Pancreas (tissue), 10 donors: ENCODE data around the gene DNMT3A. TPM values are rescaled to one million over a fixed set of nuclear protein-coding genes. Genes with fewer than 3 reads are reported as not detected.

Experiments used
- ATAC-seq, 4 donors: fragments of 200-7000 bp; cut with Tn5 transposase; one replicate each; pipeline versions ENCODE4 v1.8.0 to v1.9.1; 2020; ENCODE audit warnings: mild to moderate bottlenecking in 4 of 4, moderate library complexity in 4 of 4
- DNase-seq, 6 donors: peaks; one replicate each; pipeline ENCODE4 v3.0.0-alpha.2; 2020
- FAIRE-seq: peaks from 2 replicates; lab custom pipeline; 2012; peaks lifted over from hg19 to GRCh38; lab: Jason Lieb, UNC
- H3K27ac ChIP-seq, 4 donors: fragments of 200-600 bp; sonication (generic); 1 replicate in 3 of 4; 2 replicates in 1 of 4; pipeline versions ENCODE4 v1.5.0 to v1.8.0; 2020
- H3K27me3 ChIP-seq, 4 donors: fragments of 200-600 bp; one replicate each; pipeline ENCODE4 v1.8.0; 2021
- H3K36me3 ChIP-seq, 3 donors: fragments of 200-600 bp; sonication (generic) in 1 of 3; one replicate each; pipeline versions ENCODE4 v1.5.0 to v1.8.0; 2020 to 2021
- H3K4me1 ChIP-seq, 3 donors: fragments of 200-600 bp; one replicate each; pipeline ENCODE4 v1.8.0; 2021
- H3K4me3 ChIP-seq, 4 donors: fragments of 200-600 bp; sonication (generic) in 2 of 4; one replicate each; pipeline versions ENCODE4 v1.5.0 to v1.8.0; 2020 to 2021
- H3K9me3 ChIP-seq, 4 donors: fragments of 200-600 bp; one replicate each; pipeline ENCODE4 v1.8.0; 2021
- CTCF ChIP-seq, 4 donors: fragments of 200-600 bp; sonication (generic) in 3 of 4; IDR thresholded peaks; one replicate each; pipeline versions ENCODE4 v1.5.0 to v1.8.0; 2021; ENCODE audit warnings: antibody characterized with exemption in 4 of 4
- WGBS, 2 donors: extraction: QIAGEN DNeasy Blood & Tissue Kit; methylation state at CpG; one replicate each; pipeline ENCODE4 v1.1.7; 2013; 5-methylcytosine and 5-hydroxymethylcytosine counted together
- intact Hi-C, 3 donors: fragments of 100-400 bp; cut with DNase I; formaldehyde crosslinking; loops; one replicate each; pipeline versions ENCODE4 v1.11.1 to v1.14.2; 2022
- polyA plus RNA-seq, 2 donors: library from polyadenylated mRNA; stranded (reverse); fragments of 200-250 nt; gene quantifications; one replicate each; pipeline ENCODE4 v1.2.3, GENCODE V29; 2013
- total RNA-seq, 6 donors: library from RNA; stranded (reverse); fragmentation: NEBNext Ultra II Directional in 4 of 6; extraction: Animal tissue kit (Norgen Biotek cat#: 25700) in 4 of 6; gene quantifications; one replicate each; pipeline versions ENCODE4 v1.2.1 to v1.2.4, GENCODE V29; 2021 to 2023
- donor health status: healthy with polysubstance abuse.
- donor health status: DM: no; HTN: no; CAD: no; lungs with moderate emphysema.
- donor health status: DM: no; HTN: no; CAD: no.
- donor health status: control.
- donor health status: control.
- donor health status: Bipolar disorder and iron deficiency.
- donor health status: DM: yes; HTN: yes; CAD: no.
- donor health status: DM: no; HTN: no; CAD: no.
- donor health status: DM: no; HTN: no; CAD: no.
- donor health status: DM: yes; HTN: yes; CAD: no.

DNMT3A gene
- total and polyA plus RNA-seq, 8 donors = 10.3 to 30.9 (median 17.5) TPM

GRCh38 chr2:25332571-25332970, 9.2 kb downstream of the DNMT3A start:
- peak in 3 of 6 donors; percentile 39 to 64 (median 44) for DNase-seq
- peak; percentile 44 to 74 (median 64) for ATAC-seq
- Histone ChIP-seq H3K36me3 (no peaks in the 10 kb centered on the region), H3K4me1 (peaks cover 6 to 12% (median 8%) of the 10 kb centered on the region in 3 donors), H3K27ac (no peak overlapping the region), H3K9me3 (no peaks in the 10 kb centered on the region), H3K27me3 (no peaks in the 10 kb centered on the region), H3K4me3 (no peak overlapping the region)
- no peak for TF ChIP-seq CTCF (IDR thresholded peaks at IDR 0.05)
- WGBS, 2 donors = 56 to 61% methylated on average over 9 of the region's 9 CpGs
- no peak for FAIRE-seq
- intact Hi-C loops = no loop called here

- no peak for ATAC-seq
- Histone ChIP-seq H3K9me3 (no peaks in the 10 kb centered on the region), H3K4me3 (no peak overlapping the region), H3K27me3 (no peaks in the 10 kb centered on the region), H3K27ac (no peak overlapping the region), H3K36me3 (no peaks in the 10 kb centered on the region), H3K4me1 (peaks cover 6 to 12% (median 8%) of the 10 kb centered on the region in 3 donors)
- DNase-seq = peak in 1 of 6 donors; percentile 12
- FAIRE-seq = no peak
- 87 to 92% methylated on average over 23 of the region's 23 CpGs for WGBS, 2 donors
- intact Hi-C loops = no loop called here
- no peak for TF ChIP-seq CTCF (IDR thresholded peaks at IDR 0.05)
These were observed 9.9 kb downstream of the DNMT3A start for GRCh38 chr2:25331686-25332365.

GRCh38 chr2:25330937-25331336, 10.8 kb downstream of the DNMT3A start:
- no peak for FAIRE-seq
- H3K27ac ChIP-seq = no peak overlapping the region
- no peaks in the 10 kb centered on the region for H3K36me3 ChIP-seq
- WGBS, 2 donors = 86 to 95% methylated on average over 4 of the region's 4 CpGs
- H3K27me3 ChIP-seq = no peaks in the 10 kb centered on the region
- TF ChIP-seq CTCF (IDR thresholded peaks at IDR 0.05) = no peak
- intact Hi-C loops = no loop called here
- no peaks in the 10 kb centered on the region for H3K9me3 ChIP-seq
- H3K4me3 ChIP-seq = no peak overlapping the region
- DNase-seq = no peak
- peaks cover 4 to 8% (median 4%) of the 10 kb centered on the region in 3 donors for H3K4me1 ChIP-seq
- ATAC-seq = no peak

- intact Hi-C loops = no loop called here
- no peak for TF ChIP-seq CTCF (IDR thresholded peaks at IDR 0.05)
- Histone ChIP-seq H3K27me3 (no peaks in the 10 kb centered on the region), H3K27ac (no peak overlapping the region), H3K9me3 (no peaks in the 10 kb centered on the region), H3K4me3 (no peak overlapping the region), H3K36me3 (no peaks in the 10 kb centered on the region), H3K4me1 (peaks cover 0 to under 1% (median 0%) of the 10 kb centered on the region in 3 donors)
- no peak for ATAC-seq
- no peak for DNase-seq
- FAIRE-seq = no peak
- 87 to 90% methylated on average over 10 of the region's 10 CpGs for WGBS, 2 donors
These were observed 11.5 kb downstream of the DNMT3A start for GRCh38 chr2:25330273-25330672.
